A673 (cell line): ENCODE data around the gene SCGB1A1. TPM values are rescaled to one million over a fixed set of nuclear protein-coding genes. Genes with fewer than 3 reads are reported as not detected.
A peak's percentile ranks its signal among the peaks of the same experiment; 100 is the strongest.

Source experiments
- BruUV-seq: library from RNA; stranded (reverse); fragments of 400-500 nt; replicated peaks from 2 replicates; lab custom pipeline; 2021; lab: Mats Ljungman, UMichigan
- CTCF ChIA-PET: fragments of 300-600 bp; sonication (Branson Sonifier 250); formaldehyde crosslinking; loops from one replicate; lab custom pipeline; 2022; ENCODE audit warnings: antibody characterized with exemption; lab: Charles Lee
- POLR2A ChIA-PET: fragments of 300-600 bp; sonication (Branson Sonifier 250); formaldehyde crosslinking; loops from one replicate; lab custom pipeline; 2022; ENCODE audit warnings: antibody characterized with exemption; ENCODE audit not compliant: low non-redundant PET; lab: Charles Lee
- DNase-seq: peaks from one replicate; pipeline ENCODE4 v3.0.0-alpha.2; 2015; ENCODE audit warnings: low spot score
- H3K27ac ChIP-seq: fragments of 200-600 bp; sonication (generic); 2 replicates; pipeline ENCODE4 v1.5.1; 2016; ENCODE audit warnings: mixed run types, low read depth, mild to moderate bottlenecking, mixed read lengths, antibody characterized with exemption, low read length; ENCODE audit not compliant: poor library complexity, severe bottlenecking
- H3K27me3 ChIP-seq: fragments of 200-600 bp; sonication (generic); replicated peaks from 2 replicates; pipeline ENCODE4 v1.6.1; 2017; ENCODE audit warnings: mixed run types, low read depth, mild to moderate bottlenecking, mixed read lengths, antibody characterized with exemption, low read length; ENCODE audit not compliant: insufficient read depth, poor library complexity
- H3K36me3 ChIP-seq: fragments of 200-600 bp; sonication (generic); 2 replicates; pipeline ENCODE4 v1.6.1; 2016; ENCODE audit warnings: mixed run types, mild to moderate bottlenecking, mixed read lengths, antibody characterized with exemption, low read length; ENCODE audit not compliant: insufficient read depth, poor library complexity, severe bottlenecking
- H3K4me1 ChIP-seq: fragments of 200-600 bp; sonication (generic); 2 replicates; pipeline ENCODE4 v1.6.1; 2017; ENCODE audit warnings: mixed run types, mild to moderate bottlenecking, mixed read lengths, antibody characterized with exemption, low read length; ENCODE audit not compliant: insufficient read depth, poor library complexity, severe bottlenecking
- H3K4me3 ChIP-seq: fragments of 200-600 bp; sonication (generic); 2 replicates; pipeline ENCODE4 v1.5.1; 2016; ENCODE audit warnings: low read depth, mixed run types, mild to moderate bottlenecking, mixed read lengths, low read length; ENCODE audit not compliant: poor library complexity, severe bottlenecking
- H3K9me3 ChIP-seq: fragments of 200-600 bp; sonication (generic); 2 replicates; pipeline ENCODE4 v1.6.1; 2016; ENCODE audit warnings: mixed run types, low read depth, mild to moderate bottlenecking, mixed read lengths, antibody characterized with exemption, low read length; ENCODE audit not compliant: poor library complexity, severe bottlenecking
- EZH2 ChIP-seq: fragments of 200-600 bp; sonication (generic); IDR thresholded peaks from 2 replicates; pipeline ENCODE4 v1.6.1; 2017; ENCODE audit warnings: borderline replicate concordance, low read depth, mild to moderate bottlenecking, mixed read lengths, antibody characterized with exemption, low read length; ENCODE audit not compliant: poor library complexity, severe bottlenecking
- intact Hi-C: fragments of 100-400 bp; cut with micrococcal nuclease; formaldehyde crosslinking; loops from one replicate; pipeline ENCODE4 v1.10.0; 2022; ENCODE audit not compliant: unreplicated experiment
- total RNA-seq: library from RNA; stranded (reverse); gene quantifications from 2 replicates; pipeline ENCODE4 v1.2.3, GENCODE V29; 2021
- TF ChIP-seq, protein P1 (sequence below): fragments of 300-800, 200-600 bp; sonication (generic); conservative IDR thresholded peaks from 2 replicates; pipeline ENCODE4 v1.5.1; 2017; ENCODE audit warnings: low read depth, mild to moderate bottlenecking, antibody characterized with exemption, low read length, moderate library complexity, mixed read lengths

SCGB1A1 gene
- total RNA-seq, 1 experiment from 2014 or later: not detected

DNA sequence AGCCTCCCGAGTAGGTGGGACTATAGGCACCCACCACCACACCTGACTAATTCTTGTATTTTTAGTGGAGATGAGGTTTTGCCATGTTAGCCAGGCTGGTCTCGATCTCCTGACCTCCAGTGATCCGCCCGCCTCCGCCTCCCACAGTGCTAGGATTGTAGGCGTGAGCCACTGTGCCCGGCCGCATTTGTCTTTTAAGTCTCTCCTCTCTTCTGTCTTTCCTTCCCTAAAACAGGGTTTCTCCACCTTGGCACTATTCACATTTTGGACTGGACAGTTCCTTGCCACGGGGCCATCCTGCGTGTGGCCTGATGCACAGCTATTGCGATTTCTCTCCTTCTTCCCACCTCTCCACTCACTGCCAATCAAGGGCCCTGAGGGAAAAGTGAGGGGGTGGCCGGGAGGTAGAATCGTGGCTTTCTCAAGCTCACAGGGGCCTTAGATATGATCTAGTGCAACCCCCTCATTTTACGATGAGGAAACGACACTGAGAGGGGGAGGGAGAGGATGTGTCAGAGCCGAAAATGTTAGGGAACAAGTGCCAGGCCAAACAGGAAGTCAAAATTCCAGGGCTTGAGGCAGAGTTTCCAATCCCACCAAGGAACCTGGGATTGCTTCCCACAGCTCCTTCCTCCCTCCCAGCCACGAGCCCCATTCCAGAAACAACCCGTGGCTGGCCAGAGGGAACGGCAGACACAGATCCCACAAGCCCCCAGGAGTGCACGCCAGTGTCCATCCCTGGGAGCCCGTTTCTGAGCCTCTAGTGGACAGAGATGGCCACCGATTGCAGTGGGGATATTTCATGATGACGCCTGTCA, 21.2 kb downstream of the SCGB1A1 start:
- no peak for DNase-seq
- TF ChIP-seq, protein P1, sequence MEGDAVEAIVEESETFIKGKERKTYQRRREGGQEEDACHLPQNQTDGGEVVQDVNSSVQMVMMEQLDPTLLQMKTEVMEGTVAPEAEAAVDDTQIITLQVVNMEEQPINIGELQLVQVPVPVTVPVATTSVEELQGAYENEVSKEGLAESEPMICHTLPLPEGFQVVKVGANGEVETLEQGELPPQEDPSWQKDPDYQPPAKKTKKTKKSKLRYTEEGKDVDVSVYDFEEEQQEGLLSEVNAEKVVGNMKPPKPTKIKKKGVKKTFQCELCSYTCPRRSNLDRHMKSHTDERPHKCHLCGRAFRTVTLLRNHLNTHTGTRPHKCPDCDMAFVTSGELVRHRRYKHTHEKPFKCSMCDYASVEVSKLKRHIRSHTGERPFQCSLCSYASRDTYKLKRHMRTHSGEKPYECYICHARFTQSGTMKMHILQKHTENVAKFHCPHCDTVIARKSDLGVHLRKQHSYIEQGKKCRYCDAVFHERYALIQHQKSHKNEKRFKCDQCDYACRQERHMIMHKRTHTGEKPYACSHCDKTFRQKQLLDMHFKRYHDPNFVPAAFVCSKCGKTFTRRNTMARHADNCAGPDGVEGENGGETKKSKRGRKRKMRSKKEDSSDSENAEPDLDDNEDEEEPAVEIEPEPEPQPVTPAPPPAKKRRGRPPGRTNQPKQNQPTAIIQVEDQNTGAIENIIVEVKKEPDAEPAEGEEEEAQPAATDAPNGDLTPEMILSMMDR: no peak
- no peak for TF ChIP-seq EZH2
- ChIA-PET CTCF (no interaction called here), POLR2A (no interaction called here)
- H3K4me1 ChIP-seq: peaks cover 19% of the 10 kb centered on the region
- H3K36me3 ChIP-seq: no peaks in the 10 kb centered on the region
- H3K9me3 ChIP-seq: no peaks in the 10 kb centered on the region
- no TSS peak for BruUV-seq
- no peak overlapping the region for H3K4me3 ChIP-seq
- H3K27ac ChIP-seq: no peak overlapping the region
- H3K27me3 ChIP-seq: no peaks in the 10 kb centered on the region
- intact Hi-C loops: no loop called here

DNA sequence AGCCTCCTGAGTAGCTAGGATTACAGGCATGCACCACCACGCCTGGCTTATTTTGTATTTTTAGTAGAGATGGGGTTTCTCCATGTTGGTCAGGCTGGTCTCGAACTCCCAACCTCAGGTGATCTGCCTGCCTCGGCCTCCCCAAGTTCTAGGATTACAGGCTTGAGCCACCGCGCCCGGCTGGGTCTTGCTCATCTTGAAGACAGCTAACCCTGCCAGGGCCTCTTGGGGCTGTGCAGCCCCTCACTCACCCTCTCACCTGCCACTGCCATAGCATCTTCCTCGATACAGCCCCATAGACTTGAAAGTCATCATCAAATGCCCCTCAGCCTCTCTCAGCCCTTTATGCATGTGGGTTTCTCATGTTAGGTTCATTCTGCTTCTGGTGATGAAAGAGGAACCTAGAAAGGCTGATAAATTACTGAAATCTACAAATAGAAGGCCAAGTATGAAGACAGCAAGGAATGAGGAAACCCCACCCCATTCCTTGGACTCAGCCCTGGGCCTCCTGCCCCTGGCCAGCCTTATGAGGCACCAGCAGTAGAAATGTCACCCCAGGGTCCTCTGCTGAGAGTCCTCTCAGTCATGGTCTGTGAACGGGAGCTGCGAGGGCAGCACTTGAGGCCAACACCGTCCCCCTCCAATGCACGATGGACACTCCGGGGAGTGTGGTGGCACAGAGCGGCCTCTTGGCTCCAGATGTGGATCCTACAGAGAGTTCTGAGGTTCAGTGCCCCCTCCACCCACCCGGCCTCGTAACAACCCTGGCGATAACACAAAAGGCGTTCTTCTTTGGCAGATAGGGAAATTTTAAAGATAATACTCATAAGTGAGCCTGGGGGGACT, 24.8 kb downstream of the SCGB1A1 start:
- Histone ChIP-seq H3K9me3 (no peaks in the 10 kb centered on the region), H3K4me1 (peaks cover 20% of the 10 kb centered on the region), H3K27ac (peak overlapping the region; percentile 68), H3K36me3 (no peaks in the 10 kb centered on the region), H3K27me3 (no peaks in the 10 kb centered on the region), H3K4me3 (peak overlapping the region; percentile 41)
- TF ChIP-seq EZH2: no peak
- TF ChIP-seq, protein P1: no peak
- BruUV-seq: no TSS peak
- no peak for DNase-seq
- ChIA-PET CTCF (interaction anchor here (0.5 to 2.1 kb wide), 6 partner anchors 19 to 1668 kb away, joined by 3 to 11 read pairs (median 5); no protein-coding TSS in a partner anchor), POLR2A (no interaction called here)
- intact Hi-C loops: no loop called here

DNA sequence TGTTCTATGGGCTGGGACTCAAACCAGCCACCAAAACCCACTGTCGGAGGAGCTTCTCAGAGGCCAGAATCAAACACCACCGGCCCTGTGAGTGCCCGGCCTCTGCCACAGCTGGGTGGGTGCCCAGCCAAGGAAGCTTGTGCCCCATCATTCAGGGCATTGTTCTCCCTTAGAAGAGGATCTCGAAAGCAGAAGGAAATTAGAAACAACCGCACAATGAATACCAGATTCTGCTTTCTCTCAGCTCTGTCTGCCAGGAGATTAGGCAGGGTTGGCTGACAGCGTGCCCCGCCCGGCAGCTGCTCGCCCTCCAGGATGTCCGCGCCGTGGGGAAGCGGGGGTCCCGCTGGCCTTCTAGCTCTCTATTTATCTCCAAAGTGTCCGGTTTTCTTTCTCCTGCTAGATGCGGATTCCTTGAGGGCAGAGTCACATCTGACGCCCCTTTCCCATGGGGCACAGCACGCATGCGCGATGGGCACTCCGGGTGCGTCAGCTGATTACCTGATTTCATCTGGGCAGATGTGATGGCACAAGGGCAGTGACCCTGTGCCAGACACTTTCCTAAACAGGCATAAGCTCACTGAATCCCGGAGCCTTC, 25.5 kb downstream of the SCGB1A1 start:
- BruUV-seq: TSS peak; percentile 89

More for the DNA sequence above, 25.5 kb downstream of the SCGB1A1 start:
- Histone ChIP-seq H3K4me3 (peak overlapping the region; percentile 41), H3K9me3 (no peaks in the 10 kb centered on the region), H3K4me1 (peaks cover 20% of the 10 kb centered on the region), H3K27ac (peak overlapping the region; percentile 68), H3K27me3 (no peaks in the 10 kb centered on the region), H3K36me3 (no peaks in the 10 kb centered on the region)
- DNase-seq: peak; percentile 87
- TF ChIP-seq, protein P1: no peak
- no peak for TF ChIP-seq EZH2
- POLR2A ChIA-PET: no interaction called here
- CTCF ChIA-PET: interaction anchor here (0.5 to 2.1 kb wide), 6 partner anchors 20 to 1668 kb away, joined by 3 to 11 read pairs (median 5); no protein-coding TSS in a partner anchor
- intact Hi-C loops: no loop called here
